Neutrophil (primary cell): Measurements from ENCODE around the gene SLC2A6.

Experiments used
- H3K27ac ChIP-seq: fragments of 200-600 bp; sonication (generic); 2 replicates; pipeline ENCODE4 v1.5.1; 2016; ENCODE audit warnings: mild to moderate bottlenecking, moderate library complexity
- H3K27me3 ChIP-seq: fragments of 200-600 bp; sonication (generic); 2 replicates; pipeline ENCODE4 v1.6.0; 2016; ENCODE audit warnings: mild to moderate bottlenecking
- H3K36me3 ChIP-seq: fragments of 200-600 bp; sonication (generic); 2 replicates; pipeline ENCODE4 v1.5.1; 2017
- H3K4me1 ChIP-seq, 2 experiments: fragments of 200-600 bp in 1 of 2; sonication (generic) in 1 of 2; 1 replicate in 1 of 2; 2 replicates in 1 of 2; pipeline versions ENCODE4 v1.5.1 to v1.6.1; 2013 to 2016; ENCODE audit warnings: low read depth in 1 of 2, low read length in 1 of 2, mild to moderate bottlenecking in 1 of 2, moderate library complexity in 1 of 2; ENCODE audit not compliant: control insufficient read depth in 1 of 2, insufficient read depth in 1 of 2
- H3K4me3 ChIP-seq, 2 experiments: fragments of 200-600 bp in 1 of 2; sonication (generic) in 1 of 2; 1 replicate in 1 of 2; 2 replicates in 1 of 2; pipeline ENCODE4 v1.5.1; 2013 to 2016; ENCODE audit warnings: low read depth in 1 of 2, low read length in 1 of 2, mild to moderate bottlenecking in 1 of 2, moderate library complexity in 1 of 2
- H3K9me3 ChIP-seq: fragments of 200-600 bp; sonication (generic); 2 replicates; pipeline ENCODE4 v1.5.1; 2016
- CTCF ChIP-seq: fragments of 200-600 bp; sonication (generic); IDR thresholded peaks from 2 replicates; pipeline ENCODE4 v1.5.1; 2016; ENCODE audit warnings: antibody characterized with exemption

Gene SLC2A6

GRCh38 chr9:133524679-133525228, 45.9 kb upstream of the SLC2A6 start, which contains the start of gene MYMK:
Gene MYMK, minus strand, starts transcription at chr9:133524959. Its CDS starts 115 bp downstream, at chr9:133524844.
- no peak within 1 kb of the TSS for H3K27ac ChIP-seq
- H3K9me3 ChIP-seq, result no peaks in the 10 kb centered on the region
- no peaks in the 10 kb centered on the region for H3K4me1 ChIP-seq
- H3K27me3 ChIP-seq, result peaks cover 20% of the 10 kb centered on the region
- no peak within 1 kb of the TSS for H3K4me3 ChIP-seq
- H3K36me3 ChIP-seq, result no peaks in the 10 kb centered on the region
- no peak for TF ChIP-seq CTCF

GRCh38 chr9:133524146-133524545, 45.2 kb upstream of the SLC2A6 start:
- Histone ChIP-seq H3K36me3 (no peaks in the 10 kb centered on the region), H3K9me3 (no peaks in the 10 kb centered on the region), H3K27me3 (peaks cover 20% of the 10 kb centered on the region), H3K4me1 (no peaks in the 10 kb centered on the region), H3K4me3 (no peak overlapping the region), H3K27ac (no peak overlapping the region)
- no peak for TF ChIP-seq CTCF

- H3K27ac ChIP-seq, result no peak overlapping the region
- no peaks in the 10 kb centered on the region for H3K36me3 ChIP-seq
- no peaks in the 10 kb centered on the region for H3K9me3 ChIP-seq
- no peaks in the 10 kb centered on the region for H3K4me1 ChIP-seq
- no peak overlapping the region for H3K4me3 ChIP-seq
- peaks cover 20% of the 10 kb centered on the region for H3K27me3 ChIP-seq
- TF ChIP-seq CTCF, result no peak
These were observed 44.2 kb upstream of the SLC2A6 start for GRCh38 chr9:133523106-133523505.

GRCh38 chr9:133522073-133522910, 43.4 kb upstream of the SLC2A6 start:
- H3K4me1 ChIP-seq, result no peaks in the 10 kb centered on the region
- H3K9me3 ChIP-seq, result no peaks in the 10 kb centered on the region
- TF ChIP-seq CTCF, result no peak
- H3K4me3 ChIP-seq, result no peak overlapping the region
- H3K36me3 ChIP-seq, result no peaks in the 10 kb centered on the region
- H3K27me3 ChIP-seq, result peaks cover 14% of the 10 kb centered on the region
- H3K27ac ChIP-seq, result no peak overlapping the region

- no peak overlapping the region for H3K4me3 ChIP-seq
- no peaks in the 10 kb centered on the region for H3K4me1 ChIP-seq
- no peak for TF ChIP-seq CTCF
- H3K9me3 ChIP-seq, result no peaks in the 10 kb centered on the region
- H3K36me3 ChIP-seq, result no peaks in the 10 kb centered on the region
- H3K27ac ChIP-seq, result no peak overlapping the region
- H3K27me3 ChIP-seq, result peaks cover 5% of the 10 kb centered on the region
These were observed 42.5 kb upstream of the SLC2A6 start for GRCh38 chr9:133521122-133522072.
